NCI-H2081 (cell line): ENCODE measurements around the gene GRPEL1.
A peak's percentile ranks its signal among the peaks of the same experiment; 100 is the strongest.

Experiments used
- DNase-seq, 2 experiments: peaks; one replicate each; lab custom pipeline; 2025; lab: John Stamatoyannopoulos, UW

Gene GRPEL1

DNA sequence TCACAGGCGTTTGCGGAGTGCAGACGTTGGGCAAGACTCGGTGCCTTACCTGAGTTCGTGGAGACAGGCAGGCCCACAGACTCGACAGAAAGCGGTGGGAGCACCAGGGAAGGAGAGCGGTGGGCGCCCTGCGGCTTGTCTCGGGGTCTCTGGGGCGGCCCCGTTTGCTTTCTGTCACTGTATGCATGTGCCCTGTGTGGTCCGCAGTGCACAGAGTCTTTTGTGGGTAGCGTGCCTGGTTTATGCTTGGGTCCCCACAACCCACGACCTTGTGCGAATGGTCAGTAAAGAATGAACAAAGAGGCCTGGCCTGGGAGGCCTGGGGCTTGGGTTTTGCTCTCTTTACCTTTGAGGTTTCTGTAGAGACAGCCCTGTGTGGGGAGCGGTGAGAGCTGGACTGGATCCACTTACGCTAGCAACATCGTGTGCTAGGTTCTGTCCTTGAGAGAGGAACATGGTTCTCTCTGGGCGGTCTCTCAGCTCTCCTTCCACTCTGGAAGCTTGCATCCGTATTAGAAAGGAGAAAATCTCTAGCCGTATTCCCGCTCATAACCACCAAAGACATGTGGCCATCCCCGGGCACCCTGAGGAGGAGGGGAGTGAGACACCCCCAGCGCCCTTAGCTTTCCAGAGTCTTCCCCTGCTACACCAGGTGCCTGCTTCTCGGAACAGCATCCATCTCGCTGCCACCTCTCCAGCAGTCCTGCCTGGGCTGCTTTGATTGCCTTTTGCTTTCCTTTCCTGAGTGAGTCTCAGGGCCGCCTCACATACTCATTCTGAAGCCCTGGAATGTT is 23.5 kb downstream of the GRPEL1 start:
- no peak for DNase-seq

DNA sequence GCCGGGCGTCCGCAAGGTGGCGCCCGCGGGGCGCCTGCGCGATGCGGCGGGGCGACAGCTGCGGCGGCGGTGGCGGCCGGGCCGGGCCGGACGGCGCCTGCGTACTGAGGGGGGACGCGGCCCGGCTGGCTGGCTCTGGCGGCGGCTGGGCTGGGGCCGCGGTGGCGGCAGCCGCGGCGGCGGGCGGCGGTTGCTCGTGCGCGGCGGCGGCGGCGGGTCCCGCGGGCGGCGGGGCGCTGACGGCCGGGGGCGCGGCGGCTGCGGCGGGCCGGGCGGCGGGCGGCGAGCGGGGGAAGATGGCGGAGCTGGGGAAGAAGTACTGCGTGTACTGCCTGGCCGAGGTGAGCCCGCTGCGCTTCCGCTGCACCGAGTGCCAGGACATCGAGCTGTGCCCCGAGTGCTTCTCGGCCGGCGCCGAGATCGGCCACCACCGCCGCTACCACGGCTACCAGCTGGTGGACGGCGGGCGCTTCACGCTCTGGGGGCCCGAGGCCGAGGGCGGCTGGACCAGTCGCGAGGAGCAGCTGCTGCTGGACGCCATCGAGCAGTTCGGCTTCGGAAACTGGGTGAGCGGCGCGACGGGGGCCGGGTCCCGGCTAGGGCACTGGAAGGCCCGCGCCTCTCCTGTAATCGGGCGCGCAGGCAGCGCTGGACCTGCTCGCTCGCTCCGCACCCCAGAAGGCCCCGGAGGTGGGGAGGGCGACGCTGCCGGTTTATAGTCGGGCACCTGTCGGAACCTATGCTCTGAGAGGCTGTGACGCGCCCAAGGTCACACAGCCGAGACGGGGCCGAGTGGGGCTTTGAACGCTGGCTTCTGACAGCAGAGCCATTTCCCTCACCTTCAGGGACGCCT is 24.4 kb downstream of the GRPEL1 start, which contains the start of gene TADA2B:
Gene TADA2B (plus strand): TSS at position 89 of the 853 bp plus-strand sequence. CDS start 208 bp downstream, at position 297.
- peak; percentile 34 to 60 for DNase-seq

DNA sequence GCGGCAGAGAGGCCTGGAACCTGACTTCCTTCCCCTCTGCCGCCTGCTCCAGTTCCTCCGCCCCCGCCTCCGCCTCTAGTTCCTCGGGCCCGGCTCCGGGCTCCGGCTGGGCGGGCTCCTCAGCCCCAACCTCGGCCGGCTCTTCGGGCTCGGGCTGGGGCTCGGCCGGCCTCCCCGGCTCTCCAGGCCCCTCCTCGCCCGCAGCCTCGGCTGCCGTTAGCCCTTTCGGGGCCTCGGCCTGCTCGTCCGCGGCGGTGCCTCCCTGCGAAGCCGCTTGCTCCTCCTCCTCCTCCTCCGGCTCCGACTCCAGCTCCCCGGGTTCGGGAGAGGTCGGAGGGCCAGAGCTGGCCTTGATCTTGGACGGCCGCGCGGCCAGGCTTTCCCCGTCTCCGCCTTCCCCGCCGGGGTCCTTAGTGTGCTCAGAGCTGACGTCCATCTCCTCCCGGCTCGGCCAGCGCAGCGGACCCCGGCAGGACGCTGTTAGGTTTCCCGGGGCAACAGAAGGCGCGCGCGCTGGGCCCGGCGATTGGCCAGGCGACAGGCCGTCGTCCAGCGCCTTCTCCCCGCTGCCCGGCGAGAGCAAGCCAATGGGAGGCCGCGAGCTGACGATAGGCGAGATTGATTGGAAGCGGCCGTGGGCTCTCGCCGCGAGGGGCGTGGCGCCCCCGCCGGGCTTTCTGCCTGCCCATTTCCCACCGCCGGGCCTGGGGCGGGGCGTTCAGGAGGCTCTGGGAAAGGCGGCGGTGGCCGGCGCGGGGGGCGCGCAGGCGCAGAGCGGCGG is 25.2 kb downstream of the GRPEL1 start:
- peak; percentile 98 for DNase-seq

DNA sequence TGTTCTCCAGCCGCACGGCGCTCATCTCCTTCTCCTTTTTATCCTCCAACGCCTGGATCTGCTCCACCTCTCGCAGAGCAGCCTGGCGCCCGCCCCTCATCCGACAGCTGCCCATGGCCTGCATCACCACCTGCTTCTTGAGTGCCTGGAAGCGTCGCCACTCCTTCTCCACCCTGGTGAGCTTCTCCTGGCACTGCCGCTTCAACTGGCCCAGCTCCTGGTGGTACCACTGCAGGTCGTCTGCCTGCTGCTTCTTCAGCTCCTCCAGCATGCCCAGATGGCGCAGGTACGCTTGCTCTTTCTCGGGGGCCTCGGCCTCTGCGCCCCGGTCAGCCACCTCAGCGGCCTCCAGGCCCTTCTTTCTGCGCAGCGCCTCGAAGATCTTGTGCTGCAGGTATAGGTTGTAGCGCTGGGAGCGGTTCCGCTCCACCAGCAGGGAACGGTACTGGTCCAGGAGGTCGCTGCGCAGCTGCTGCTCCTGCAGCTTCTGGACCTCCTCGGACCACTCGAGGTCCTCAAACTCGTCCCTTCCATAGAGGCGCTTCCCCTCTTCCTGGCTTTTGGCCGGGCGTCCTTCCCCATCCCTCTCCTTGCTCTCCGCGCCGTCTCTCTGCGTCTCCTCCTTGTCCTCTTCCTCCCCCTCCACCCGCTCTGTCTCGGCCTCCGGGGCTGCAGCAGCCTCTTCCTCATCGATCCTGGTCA is 25.9 kb downstream of the GRPEL1 start:
- no peak for DNase-seq

DNA sequence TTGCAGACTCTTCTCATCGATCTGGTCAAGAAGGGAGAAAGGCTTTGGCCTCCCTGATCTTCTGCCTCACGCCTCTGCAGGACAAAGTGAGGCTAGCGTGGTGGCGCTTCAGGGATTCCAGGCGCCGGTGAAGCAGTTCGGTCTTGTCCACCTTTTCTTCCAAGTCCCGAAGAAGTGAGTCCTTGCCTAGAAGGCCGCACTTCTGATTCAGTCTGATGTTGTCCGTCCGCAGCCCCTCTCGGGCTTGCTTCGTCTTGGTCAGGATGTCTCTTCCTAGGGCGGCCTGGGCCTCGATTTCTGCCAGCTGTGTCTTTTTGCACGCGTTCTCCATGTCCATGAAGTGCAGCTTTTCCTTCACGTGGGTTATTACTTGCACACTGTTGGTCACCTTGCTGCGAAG is 26.6 kb downstream of the GRPEL1 start:
- DNase-seq, result no peak

DNA sequence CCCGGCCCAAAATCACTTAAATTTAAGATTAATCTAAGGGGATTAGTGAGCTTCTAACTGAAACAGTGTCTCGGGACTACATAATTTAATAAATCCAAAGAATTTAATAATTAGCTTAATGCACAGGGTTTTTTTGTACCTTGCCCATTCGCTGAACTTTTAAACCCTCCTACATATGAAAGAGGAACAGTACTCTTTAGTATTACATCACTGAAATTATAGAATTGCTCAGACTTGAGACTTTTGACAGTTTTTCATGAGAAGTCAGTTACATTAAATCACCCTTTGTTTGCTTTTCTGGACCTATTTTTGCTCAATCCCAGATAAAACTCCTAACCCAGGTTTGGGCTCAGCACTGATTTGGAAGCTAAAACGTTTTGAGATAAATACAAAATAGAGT is 27.1 kb downstream of the GRPEL1 start:
- no peak for DNase-seq

DNA sequence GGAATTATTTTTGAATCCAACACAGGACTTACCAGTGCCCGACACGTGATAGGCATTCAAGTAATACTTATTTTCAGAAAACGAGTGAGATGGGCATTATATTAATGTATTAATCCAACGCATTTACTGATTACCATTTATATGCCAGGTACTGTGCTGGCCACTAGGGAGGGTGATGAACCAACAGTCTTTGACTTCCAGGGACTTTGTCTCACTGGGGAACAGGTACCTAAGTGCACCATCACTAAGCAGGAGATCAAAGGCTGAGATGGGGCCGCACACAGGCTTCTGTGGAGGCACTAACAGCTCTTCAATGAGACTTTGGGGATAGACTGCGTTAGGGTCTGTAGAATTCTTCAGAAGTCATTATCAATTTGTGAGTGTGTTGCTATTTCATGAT is 30.4 kb downstream of the GRPEL1 start:
- no peak for DNase-seq

DNA sequence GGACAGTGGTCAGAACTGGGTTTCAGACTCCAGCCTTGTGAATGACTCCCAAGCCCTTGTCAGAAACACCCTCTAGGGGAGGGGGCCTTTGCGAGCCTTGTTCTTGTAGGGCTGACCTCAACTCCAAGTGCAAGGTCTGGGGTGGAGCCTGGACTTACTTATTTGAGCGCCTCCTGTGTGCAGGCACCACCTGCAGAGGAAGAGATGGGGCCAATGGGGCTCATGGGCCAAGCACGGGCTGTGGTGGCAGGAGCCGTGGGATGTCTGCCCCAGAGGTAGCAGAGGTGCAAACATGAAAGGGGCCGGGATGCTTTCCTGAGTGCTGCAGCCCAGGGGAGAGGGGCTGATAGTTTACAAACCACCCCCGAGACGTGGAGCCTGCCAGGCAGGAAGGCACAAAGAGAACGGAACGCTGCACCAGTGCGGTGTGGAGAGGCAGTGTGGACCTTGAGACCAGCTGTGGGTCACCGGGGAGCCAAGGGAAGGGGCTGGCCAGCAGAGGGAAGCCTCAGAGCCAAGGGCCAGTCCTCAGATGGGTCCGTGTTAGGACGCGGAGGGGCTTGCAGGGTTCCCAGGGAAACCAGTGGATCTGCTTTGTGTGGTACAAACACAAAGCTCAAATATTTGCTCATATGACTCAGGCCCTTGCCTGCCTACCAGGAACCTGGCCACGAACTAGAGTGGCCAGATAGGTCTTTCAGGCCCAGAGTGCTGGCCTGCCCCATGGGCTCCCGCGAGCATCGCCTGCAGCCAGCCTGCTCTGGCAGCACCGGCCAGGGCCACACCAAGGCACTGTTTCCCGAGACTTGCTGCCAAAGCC is 33.4 kb downstream of the GRPEL1 start:
- DNase-seq, result no peak

DNA sequence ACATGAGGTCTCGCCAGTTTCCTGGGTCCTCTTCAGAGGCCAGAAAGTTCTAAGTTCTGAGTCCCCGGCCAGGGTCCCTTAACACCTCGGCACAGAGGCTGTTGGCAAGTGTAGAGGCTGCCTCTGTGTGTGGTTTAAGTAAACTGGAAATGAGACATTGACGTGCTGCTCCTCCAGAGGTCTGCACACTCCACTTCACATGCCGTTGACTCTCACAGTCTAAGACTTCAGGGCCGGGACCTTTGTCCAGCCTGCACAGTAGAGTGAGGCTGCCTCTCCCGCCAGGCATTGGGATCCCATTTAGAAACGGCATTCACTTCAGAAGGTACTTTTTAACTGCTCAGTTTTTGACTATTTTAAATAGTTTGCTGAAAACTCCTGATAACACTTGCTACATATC is 35.3 kb downstream of the GRPEL1 start:
- no peak for DNase-seq

DNA sequence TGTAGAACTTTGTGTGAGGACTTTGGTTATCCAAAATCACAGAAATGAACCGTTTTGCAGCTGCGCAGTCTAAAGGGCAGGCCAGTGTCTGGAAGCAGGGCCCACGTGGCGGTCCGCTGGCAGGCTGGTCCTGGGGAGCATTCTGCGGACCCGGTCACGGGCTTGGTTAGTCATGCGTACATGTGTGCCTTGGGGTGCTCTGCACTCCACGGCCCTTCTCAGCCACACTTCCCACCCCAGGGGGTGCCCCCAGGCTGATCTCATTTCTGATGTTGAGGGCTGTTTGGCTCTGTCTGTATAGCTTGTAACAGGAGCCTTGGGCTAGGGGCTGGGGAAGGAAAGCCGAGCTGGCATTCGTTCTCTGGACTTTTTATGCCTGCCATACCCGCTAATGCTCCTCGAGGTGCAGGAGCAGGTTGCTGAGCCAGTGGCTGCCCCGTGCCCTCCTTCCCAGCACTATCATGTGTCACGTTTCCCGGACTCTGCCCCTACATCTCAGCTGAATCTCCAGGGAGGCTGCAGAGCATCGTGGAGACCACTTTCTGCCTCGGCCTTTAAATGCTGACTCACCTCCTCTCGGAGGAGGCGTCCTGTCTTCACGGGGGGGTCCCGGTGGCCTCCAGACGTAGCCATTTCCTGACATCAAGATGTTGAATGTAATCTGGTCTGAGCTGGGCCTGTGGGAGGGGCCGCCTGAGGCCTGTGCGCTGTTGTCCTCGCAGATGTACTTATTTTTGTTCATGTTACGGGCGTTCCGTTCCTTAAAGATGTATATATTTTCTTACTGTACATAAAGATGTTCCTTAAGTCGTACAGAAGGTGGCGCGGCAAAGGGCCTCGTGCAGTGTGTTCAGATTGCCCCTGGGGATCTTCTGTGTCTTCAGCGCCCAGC is 36.1 kb downstream of the GRPEL1 start:
- no peak for DNase-seq

DNA sequence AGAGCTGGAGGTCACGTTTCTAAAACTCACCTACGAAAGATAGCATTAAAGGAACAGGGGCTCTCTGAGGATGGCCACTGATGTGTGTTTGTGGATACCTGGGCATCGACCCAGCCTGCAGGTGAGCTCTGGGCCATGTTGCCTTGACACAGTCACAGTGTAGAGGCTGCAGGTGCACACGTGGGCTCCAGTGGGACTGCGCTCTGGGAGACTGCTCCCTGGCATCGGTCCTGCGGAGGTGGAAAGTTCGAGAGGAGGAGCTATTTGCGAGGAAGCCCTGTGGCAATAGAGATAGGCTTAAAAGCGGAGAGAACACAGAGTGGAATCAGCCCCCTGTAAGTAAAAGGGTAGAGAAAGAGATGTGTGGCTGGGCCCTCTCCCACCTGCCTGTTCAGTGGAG is 37.0 kb downstream of the GRPEL1 start:
- no peak for DNase-seq

DNA sequence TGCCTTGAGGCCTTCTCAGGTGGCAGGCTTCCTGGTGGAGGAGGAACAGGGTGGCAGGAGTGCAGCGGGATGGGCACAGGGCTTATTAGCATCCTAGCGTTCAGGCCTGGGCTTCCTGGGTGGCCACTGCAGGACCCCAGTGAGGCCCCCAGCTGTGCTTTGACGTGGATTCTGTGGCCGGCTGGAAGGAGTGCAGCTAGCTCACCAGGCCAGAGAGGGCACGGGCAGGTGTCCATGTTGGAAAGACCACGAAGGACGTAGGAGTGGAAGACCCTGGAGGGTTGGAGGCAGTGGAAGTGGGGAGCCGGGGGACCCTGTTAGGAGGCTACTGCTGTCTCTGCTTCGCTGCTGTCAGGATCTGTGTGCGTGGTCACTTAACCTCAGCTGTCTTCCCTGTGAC is 37.9 kb downstream of the GRPEL1 start:
- DNase-seq, result no peak

DNA sequence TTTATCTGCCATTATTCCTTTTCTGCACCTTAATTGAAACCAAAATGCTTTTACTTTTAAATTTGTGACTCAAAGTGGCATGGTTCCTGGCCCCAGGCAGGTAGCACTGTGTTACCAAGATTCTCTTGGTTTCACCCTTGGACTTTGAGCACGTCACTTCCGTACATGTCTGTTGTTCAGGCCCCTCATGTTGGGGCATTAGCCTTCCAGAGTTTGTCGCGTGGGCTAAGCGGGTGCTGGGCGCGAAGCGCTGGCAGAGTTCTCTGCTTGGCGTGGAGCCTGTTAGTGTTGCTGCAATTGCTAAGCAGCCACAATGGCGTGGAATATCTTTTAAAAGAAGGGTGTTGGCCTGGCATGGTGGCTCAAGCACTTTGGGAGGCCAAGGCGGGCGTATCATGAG is 38.7 kb downstream of the GRPEL1 start:
- DNase-seq, result no peak

DNA sequence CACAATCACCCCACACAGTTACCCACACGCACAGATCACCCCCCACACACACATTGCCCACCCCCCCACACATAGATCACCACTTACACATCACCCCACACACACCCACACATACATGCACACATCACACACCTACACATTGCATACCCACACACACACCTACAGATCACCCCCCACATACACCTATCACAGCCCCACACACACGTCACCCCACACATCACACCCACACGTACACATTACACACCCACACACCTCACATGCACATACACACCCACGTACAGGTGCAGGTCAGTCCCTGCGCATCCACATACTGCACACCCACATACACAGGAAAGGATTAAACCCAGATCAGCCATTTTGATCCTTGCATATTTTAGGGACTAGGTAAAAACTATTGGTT is 40.0 kb downstream of the GRPEL1 start:
- DNase-seq, result no peak

DNA sequence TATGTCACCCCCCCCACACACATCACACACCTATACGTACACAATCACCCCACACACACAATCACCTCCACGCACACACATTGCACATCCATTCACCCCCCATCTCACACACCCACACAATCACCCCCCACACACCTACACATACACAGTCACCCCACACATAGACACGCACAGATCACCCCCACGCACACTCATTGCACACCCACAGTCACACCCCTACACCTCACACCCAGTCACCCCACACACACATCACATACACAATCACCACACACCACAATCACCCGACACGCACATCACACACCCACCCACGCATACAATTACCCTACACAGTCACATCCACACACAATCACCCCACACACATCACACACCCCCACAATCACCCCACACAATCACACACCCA is 40.6 kb downstream of the GRPEL1 start:
- DNase-seq, result no peak

DNA sequence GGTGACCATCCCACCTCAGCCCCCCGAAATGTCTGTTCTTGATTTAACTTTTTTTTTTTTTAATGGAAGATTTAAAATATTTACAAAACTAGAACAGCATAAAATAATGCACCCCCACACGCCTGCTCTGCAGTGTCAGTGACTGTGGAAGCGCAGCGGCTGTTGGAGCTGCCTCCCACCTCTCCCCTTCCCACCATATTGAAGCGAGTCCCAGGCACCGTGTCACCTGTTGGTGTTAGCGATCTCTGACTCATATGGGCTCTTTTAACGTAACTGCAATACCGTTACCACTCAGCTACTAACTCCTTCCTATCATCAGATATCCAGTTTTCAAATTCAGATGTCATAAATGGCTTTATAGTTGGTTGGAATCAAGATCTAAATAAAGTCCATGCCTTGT is 41.8 kb downstream of the GRPEL1 start:
- DNase-seq, result no peak

DNA sequence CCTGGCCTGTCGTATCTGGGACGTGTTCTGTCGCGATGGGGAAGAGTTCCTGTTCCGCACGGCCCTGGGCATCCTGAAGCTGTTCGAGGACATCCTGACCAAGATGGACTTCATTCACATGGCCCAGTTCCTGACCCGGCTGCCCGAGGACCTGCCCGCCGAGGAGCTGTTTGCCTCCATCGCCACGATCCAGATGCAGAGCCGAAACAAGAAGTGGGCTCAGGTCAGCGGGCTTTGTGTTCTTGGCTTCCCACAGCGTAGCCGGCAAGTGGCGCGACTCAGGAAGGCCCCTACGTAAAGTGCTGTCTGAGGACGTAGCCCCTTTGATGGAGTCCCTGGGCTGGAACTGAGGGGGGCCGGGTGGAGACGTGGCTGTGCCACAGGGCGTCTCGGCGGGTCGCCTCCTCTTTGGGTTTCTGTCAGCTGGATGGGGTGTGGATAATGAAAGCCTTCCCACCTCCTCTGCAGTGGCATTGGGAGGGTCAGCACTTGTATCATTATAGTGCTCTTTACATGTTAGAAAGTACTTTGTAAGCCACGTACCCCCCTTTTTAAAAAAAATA is 42.7 kb downstream of the GRPEL1 start:
- DNase-seq, result no peak

DNA sequence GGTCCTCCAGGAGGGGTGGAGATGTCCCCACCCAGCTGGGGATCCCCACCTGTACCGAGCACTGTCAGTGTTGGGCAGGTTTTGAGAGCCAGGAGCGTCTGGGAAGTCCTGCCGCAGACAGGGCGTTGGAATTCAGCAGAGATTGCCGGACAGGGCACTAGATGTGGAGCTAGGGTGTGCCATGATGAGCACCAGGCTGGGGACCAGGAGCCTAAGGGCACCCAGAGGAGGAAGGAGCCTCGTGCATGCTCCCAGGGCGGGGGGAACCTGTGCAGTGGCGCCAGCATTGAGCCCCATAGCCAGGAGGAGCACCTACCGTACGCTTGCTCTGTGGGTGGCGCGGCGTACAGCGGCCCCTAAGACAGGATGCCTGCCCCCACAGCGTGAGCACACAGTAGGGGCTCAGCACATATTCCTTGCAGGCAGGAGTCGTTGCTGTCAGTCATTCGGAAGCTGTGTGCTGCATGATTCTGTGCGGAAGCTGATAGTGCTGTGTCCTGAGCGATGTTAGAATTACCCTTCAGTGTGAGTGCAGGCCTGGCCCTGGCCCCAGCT is 43.5 kb downstream of the GRPEL1 start:
- no peak for DNase-seq

DNA sequence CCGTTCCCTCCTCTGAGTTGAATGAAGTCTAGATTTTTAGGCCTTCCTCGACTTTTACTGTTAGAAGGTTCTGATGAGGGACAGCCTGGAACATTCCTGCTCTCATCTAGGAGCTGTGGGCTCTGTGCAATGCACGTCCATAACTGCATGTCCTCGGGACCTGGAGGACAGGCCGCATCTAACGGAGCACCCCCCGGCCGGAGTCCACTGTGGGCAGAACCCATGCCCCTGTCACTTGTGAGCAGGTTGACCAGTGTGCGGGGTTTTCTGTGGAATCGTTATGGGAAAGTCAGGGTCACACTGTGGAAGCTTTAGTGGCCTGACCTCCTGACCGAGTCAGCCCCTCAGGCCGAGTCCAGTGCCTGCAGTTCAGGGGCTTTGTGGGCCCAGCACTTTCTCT is 44.0 kb downstream of the GRPEL1 start:
- DNase-seq, result no peak
